GM18502 (cell line): Measurements from ENCODE around the gene LYSMD2.

Experiments used
- ATAC-seq: cut with Tn5 transposase; IDR thresholded peaks from one replicate; pipeline ENCODE4 v1.9.1; 2021; ENCODE audit warnings: mild to moderate bottlenecking; ENCODE audit not compliant: unreplicated experiment, poor library complexity

Gene LYSMD2

DNA sequence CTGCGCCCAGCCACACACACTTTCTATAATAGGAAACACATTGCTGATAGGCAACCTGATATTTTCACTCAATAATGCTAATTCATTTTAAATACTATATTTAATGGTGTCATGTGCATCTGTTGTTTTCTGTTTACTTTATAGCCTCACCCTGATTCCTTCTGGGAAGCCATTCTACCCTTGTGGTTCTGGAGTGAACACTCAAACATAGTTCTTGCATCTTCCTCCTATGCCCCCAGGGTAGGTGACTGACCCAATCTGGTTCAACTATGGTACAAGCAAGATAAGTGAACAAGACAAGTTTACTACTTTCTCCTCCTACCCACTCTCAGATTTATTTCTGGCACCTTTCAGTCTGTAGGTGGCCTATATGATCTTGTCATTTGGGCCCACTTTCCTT, 60.4 kb downstream of the LYSMD2 start:
- ATAC-seq: no peak

DNA sequence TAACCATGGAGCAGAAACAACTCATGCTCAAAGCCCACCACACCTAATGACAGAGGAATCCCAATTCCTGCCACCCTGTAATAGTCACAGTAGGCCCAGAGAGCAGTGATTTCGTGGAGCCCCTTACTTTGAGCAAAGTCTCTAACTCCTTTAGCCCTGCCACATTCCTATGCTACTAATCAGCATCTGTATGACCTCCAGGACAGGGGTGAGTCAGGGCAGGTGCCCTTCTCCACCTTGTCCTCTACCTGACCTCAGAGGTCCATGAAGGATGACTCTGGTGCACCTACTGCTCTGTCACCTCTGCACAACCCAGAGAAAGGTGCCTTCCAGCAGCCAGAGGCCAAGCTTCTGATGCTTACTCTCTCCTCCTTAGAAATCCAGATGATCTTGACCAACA, 62.2 kb downstream of the LYSMD2 start:
- no peak for ATAC-seq
